Activated CD8-positive, alpha-beta T cell treated with anti-CD3 and anti-CD28 coated beads for 36 hours (primary cell): Measurements from ENCODE around the gene MCOLN2. TPM values are rescaled to one million over a fixed set of nuclear protein-coding genes. Genes with fewer than 3 reads are reported as not detected.

Source experiments
- ATAC-seq: fragments of 200-7000 bp; cut with Tn5 transposase; one replicate; pipeline ENCODE4 v1.10.0; 2021; ENCODE audit warnings: mild to moderate bottlenecking, moderate library complexity
- CTCF ChIA-PET: fragments of 350-600 bp; sonication (Branson Sonifier 250); formaldehyde crosslinking; loops from one replicate; lab custom pipeline; 2021; ENCODE audit warnings: antibody characterized with exemption; lab: Charles Lee
- POLR2A ChIA-PET: fragments of 350-600 bp; sonication (Branson Sonifier 250); formaldehyde crosslinking; loops from one replicate; lab custom pipeline; 2021; ENCODE audit warnings: antibody characterized with exemption; lab: Charles Lee
- DNase-seq: peaks from one replicate; pipeline ENCODE4 v3.0.0-alpha.2; 2020
- H3K27ac Mint-ChIP-seq: one replicate; pipeline ENCODE4 v1.8.0; 2021; ENCODE audit warnings: mild to moderate bottlenecking, mixed read lengths
- H3K27me3 Mint-ChIP-seq: one replicate; pipeline ENCODE4 v1.8.0; 2021; ENCODE audit warnings: mixed read lengths
- H3K36me3 Mint-ChIP-seq: one replicate; pipeline ENCODE4 v1.8.0; 2021; ENCODE audit warnings: low read depth, mixed read lengths
- H3K4me1 Mint-ChIP-seq: one replicate; pipeline ENCODE4 v1.8.0; 2021; ENCODE audit warnings: low read depth, mixed read lengths
- H3K4me3 Mint-ChIP-seq: one replicate; pipeline ENCODE4 v1.8.0; 2021; ENCODE audit warnings: mild to moderate bottlenecking, moderate library complexity, mixed read lengths
- H3K9me3 Mint-ChIP-seq: one replicate; pipeline ENCODE4 v1.8.0; 2021; ENCODE audit warnings: mixed read lengths
- intact Hi-C: fragments of 100-400 bp; cut with micrococcal nuclease; formaldehyde crosslinking; loops from one replicate; pipeline ENCODE4 v1.10.0; 2022
- total RNA-seq, 2 experiments: library from RNA; stranded (reverse); gene quantifications; one replicate each; pipeline ENCODE4 v1.2.3, GENCODE V29; 2021
- TF ChIP-seq, protein P1 (sequence below): fragments of 200-600 bp; IDR thresholded peaks from one replicate; pipeline ENCODE4 v1.8.0; 2022; ENCODE audit warnings: antibody characterized with exemption, mild to moderate bottlenecking

The MCOLN2 gene
- total RNA-seq, 2 experiments from 2014 or later, result 15.7 to 17.8 TPM

DNA sequence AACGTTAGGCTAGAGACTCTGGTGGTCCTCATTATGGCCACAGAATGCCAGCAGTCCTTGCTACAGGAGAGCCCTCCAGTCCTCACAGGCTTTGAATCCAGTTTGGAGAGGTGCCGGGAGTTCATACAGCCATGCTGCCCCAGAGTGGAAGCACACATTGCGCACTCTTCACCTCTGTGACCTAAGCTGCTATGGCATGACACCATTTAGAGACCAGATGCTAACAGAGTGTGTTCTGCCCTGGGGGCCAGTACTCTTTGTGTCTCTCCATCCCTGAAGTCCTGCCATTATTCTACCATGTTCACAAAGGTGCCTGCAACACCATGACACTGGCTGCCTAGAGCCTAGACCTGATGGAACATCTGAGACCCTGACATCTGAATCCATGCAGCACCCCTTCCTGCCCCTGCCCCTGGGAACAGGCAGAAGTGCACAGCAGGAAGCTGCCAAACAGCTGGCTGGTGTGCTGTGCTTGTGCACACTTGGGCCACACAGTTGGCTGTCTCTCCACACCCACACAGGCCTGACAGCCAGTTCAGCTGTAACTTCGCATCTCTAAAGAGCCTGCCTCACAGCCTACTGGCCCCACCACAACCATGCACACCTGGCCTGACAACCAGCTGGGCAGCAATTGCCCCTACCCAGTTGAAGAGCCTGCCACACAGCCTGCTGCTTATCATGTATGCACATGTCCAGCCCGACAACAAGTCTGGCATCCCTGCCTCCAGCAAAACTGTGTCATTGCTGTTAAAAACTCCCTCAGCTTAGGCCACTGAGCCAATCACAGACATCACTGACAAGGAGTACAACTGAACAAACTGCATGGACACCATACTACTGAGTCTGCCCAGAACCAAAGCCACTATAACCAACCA, 49.1 kb downstream of the MCOLN2 start:
- TF ChIP-seq, protein P1, sequence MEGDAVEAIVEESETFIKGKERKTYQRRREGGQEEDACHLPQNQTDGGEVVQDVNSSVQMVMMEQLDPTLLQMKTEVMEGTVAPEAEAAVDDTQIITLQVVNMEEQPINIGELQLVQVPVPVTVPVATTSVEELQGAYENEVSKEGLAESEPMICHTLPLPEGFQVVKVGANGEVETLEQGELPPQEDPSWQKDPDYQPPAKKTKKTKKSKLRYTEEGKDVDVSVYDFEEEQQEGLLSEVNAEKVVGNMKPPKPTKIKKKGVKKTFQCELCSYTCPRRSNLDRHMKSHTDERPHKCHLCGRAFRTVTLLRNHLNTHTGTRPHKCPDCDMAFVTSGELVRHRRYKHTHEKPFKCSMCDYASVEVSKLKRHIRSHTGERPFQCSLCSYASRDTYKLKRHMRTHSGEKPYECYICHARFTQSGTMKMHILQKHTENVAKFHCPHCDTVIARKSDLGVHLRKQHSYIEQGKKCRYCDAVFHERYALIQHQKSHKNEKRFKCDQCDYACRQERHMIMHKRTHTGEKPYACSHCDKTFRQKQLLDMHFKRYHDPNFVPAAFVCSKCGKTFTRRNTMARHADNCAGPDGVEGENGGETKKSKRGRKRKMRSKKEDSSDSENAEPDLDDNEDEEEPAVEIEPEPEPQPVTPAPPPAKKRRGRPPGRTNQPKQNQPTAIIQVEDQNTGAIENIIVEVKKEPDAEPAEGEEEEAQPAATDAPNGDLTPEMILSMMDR, result no peak
- no peak overlapping the region for H3K4me3 Mint-ChIP-seq
- H3K27ac Mint-ChIP-seq, result no peak overlapping the region
- ATAC-seq (no peak), DNase-seq (no peak)
- H3K4me1 Mint-ChIP-seq, result peaks cover 16% of the 10 kb centered on the region
- peaks cover 35% of the 10 kb centered on the region for H3K36me3 Mint-ChIP-seq
- intact Hi-C loops, result loop anchor here (10.0 kb wide), 1 partner anchor 147 kb away; no protein-coding TSS in a partner anchor
- POLR2A ChIA-PET, result no interaction called here
- peaks cover 9% of the 10 kb centered on the region for H3K9me3 Mint-ChIP-seq
- peaks cover 2% of the 10 kb centered on the region for H3K27me3 Mint-ChIP-seq
- CTCF ChIA-PET, result interaction anchor here (1.1 to 2.0 kb wide), 8 partner anchors 9 to 312 kb away, joined by 3 to 10 read pairs (median 4); partner anchors contain the start of gene C1orf52

DNA sequence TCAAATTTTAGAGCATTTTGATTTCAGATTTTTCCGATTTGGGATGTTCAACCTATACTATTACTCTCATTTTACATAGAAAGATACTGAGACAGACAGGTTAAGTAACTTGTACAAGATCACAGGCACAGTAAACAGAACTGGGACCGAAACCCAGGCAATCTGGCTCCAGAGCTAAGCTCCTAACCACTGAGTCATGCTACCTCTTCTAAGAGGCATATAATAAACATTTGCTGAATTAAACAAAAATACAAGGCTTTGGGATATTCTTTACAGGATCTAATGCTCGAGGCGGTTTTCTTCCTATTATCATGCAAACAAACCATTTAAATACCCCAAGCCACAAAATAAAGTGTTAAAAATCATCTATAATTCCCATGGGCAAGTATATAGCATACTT, 50.3 kb downstream of the MCOLN2 start:
- H3K36me3 Mint-ChIP-seq, result peaks cover 27% of the 10 kb centered on the region
- peaks cover 2% of the 10 kb centered on the region for H3K27me3 Mint-ChIP-seq
- peaks cover 9% of the 10 kb centered on the region for H3K9me3 Mint-ChIP-seq
- intact Hi-C loops, result loop anchor here (10.0 kb wide), 1 partner anchor 148 kb away; no protein-coding TSS in a partner anchor
- TF ChIP-seq, protein P1, result no peak
- no peak overlapping the region for H3K4me3 Mint-ChIP-seq
- DNase-seq, result no peak
- POLR2A ChIA-PET, result interaction anchor here (0.6 kb wide), 1 partner anchor 109 kb away, joined by 3 read pairs; no protein-coding TSS in a partner anchor
- H3K27ac Mint-ChIP-seq, result no peak overlapping the region
- ATAC-seq, result no peak
- peaks cover 16% of the 10 kb centered on the region for H3K4me1 Mint-ChIP-seq
- CTCF ChIA-PET, result interaction anchor here (1.1 to 1.3 kb wide), 2 partner anchors 81 to 308 kb away, joined by 3 read pairs; no protein-coding TSS in a partner anchor

DNA sequence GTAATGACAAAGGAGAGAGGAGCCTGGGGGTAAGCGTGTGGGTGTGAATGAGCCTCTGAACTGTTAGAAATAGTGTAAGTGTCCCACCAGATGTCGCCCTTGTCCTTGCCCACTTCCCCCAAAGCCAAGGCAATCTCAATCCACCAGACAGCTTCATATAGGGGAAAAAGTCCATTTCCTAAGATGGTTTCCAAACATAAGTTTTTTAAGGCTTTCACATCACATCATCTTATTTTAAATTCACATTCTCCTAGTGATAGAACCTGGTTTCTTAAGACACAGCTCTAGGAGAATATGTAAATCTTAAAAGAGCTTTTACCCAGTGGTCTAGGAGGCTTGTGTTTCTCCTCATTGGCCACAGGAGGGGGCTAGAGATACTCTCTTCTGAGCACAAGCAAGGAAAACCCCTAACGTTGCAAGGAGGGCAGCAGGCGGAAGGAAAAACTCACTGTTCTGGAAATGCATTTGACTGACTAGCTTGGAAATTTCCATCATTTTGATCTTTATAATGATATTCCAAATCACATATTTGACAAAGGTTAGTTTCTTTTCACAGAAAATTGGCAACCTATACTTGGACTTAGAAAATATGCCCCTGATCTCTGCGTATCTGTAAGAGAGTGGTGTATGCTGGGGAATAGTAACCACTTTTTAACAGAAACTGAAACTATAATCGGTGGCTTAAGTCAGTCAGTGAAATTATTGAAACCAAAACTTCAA, 52.0 kb downstream of the MCOLN2 start:
- H3K4me3 Mint-ChIP-seq, result peak overlapping the region; percentile 76
- no peaks in the 10 kb centered on the region for H3K27me3 Mint-ChIP-seq
- H3K9me3 Mint-ChIP-seq, result peaks cover 3% of the 10 kb centered on the region
- H3K27ac Mint-ChIP-seq, result peak overlapping the region; percentile 95
- TF ChIP-seq, protein P1, result peak; percentile 95
- ChIA-PET CTCF (interaction anchor here (0.5 to 5.3 kb wide), 96 partner anchors 10 to 520 kb away, joined by 3 to 167 read pairs (median 5); partner anchors contain the start of genes BCL10, C1orf52, DDAH1 and GNG5), POLR2A (interaction anchor here (0.6 to 1.4 kb wide), 6 partner anchors 10 to 314 kb away, joined by 3 to 7 read pairs (median 4); no protein-coding TSS in a partner anchor)
- intact Hi-C loops, result loop anchor here (1.0 to 10.0 kb wide), 6 partner anchors 14 to 314 kb away; partner anchors contain the start of genes C1orf52 and MCOLN2
- DNase-seq (peak; percentile 84), ATAC-seq (peak; percentile 94)
- peaks cover 14% of the 10 kb centered on the region for H3K36me3 Mint-ChIP-seq
- peaks cover 16% of the 10 kb centered on the region for H3K4me1 Mint-ChIP-seq

DNA sequence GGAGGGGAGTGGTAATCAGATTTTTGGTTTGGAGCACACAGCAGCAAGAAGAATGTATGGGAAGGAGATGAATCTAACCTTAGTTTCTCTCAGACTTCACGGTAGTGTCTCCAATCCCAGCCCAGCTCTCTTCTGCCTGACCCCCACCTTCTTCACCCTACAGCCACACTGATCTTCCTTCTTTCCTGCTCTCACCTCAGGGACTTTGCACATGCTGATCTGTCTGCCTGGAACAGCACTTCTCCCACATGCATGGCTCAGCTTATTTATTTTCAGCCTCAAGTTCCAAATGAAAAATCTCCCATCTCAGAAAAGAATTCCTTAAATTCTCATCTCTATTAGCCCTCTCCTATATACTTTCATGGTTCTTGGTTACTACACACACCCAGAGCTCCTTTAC, 55.1 kb downstream of the MCOLN2 start:
- DNase-seq (no peak), ATAC-seq (no peak)
- Mint-ChIP-seq H3K27ac (no peak overlapping the region), H3K9me3 (no peaks in the 10 kb centered on the region), H3K27me3 (no peaks in the 10 kb centered on the region), H3K4me1 (peaks cover 16% of the 10 kb centered on the region), H3K36me3 (peaks cover 3% of the 10 kb centered on the region), H3K4me3 (no peak overlapping the region)
- intact Hi-C loops, result loop anchor here (10.0 kb wide), 1 partner anchor 153 kb away; no protein-coding TSS in a partner anchor
- POLR2A ChIA-PET, result no interaction called here
- CTCF ChIA-PET, result interaction anchor here (1.3 to 5.3 kb wide), 5 partner anchors 18 to 314 kb away, joined by 3 to 167 read pairs (median 4); partner anchors contain the start of gene C1orf52
- TF ChIP-seq, protein P1, result no peak
